CD4-positive, alpha-beta T cell treated with Interleukin-4 for 4 hours (primary cell): ENCODE results near the gene GJA1.

Experiments
- DNase-seq: peaks from one replicate; pipeline ENCODE4 v3.0.0-alpha.2; 2020

The GJA1 gene

GRCh38 chr6:121497970-121498375, 62.5 kb downstream of the GJA1 start:
- DNase-seq = no peak

GRCh38 chr6:121498481-121499276, 63.2 kb downstream of the GJA1 start:
- no peak for DNase-seq
